ENCODE data around the gene NXF1.

Gene NXF1

DNA sequence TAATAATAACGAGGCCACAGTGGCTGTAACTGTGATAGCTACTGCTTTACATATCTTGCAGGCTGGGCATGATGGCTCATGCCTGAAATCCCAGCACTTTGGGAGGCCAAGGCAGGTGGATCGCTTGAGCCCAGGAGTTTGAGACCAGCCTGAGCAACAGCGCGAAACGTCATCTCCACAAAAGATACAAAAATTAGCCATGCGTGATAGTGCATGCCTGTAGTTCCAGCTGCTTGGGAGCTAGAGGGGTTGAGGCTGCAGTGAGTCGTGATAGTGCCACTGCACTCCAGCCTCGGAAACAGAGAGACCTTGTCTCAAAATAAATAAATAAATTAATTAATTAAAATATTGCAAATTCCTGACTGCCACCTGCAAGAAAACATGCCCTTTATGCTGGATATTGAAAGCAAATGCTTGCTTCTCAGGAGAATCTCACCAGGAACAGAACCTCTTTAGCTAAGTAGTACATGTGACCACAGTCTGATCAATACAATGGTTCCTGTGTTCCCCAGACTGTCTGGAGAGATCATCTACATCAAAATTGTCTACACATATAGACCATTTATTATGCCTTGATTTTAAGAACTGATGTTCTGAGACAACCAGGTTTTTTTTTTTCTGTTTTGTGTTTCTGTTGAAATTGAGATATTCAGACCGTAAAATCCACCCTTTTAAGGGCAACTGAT lies 57.6 kb downstream of the NXF1 start:
- no peak overlapping the region for H3K4me3 ChIP-seq (ENCODE audit: low read depth, low read length)

Measured in iPS-11a (cell line).